Bronchial epithelial cell (primary cell): ENCODE results near the gene OR14J1. TPM values are rescaled to one million over a fixed set of nuclear protein-coding genes. Genes with fewer than 3 reads are reported as not detected.

Experiments used
- DNase-seq: peaks from one replicate; pipeline ENCODE4 v3.0.0-alpha.2; 2010; ENCODE audit warnings: low read depth
- FAIRE-seq: peaks from 2 replicates; lab custom pipeline; 2011; peaks lifted over from hg19 to GRCh38; lab: Jason Lieb, UNC
- H3K27me3 ChIP-seq: 2 replicates; pipeline ENCODE4 v1.5.1; 2011; ENCODE audit warnings: low read length; ENCODE audit not compliant: control insufficient read depth, insufficient read depth
- H3K36me3 ChIP-seq: 2 replicates; pipeline ENCODE4 v1.5.1; 2011; ENCODE audit warnings: low read length; ENCODE audit not compliant: control insufficient read depth, insufficient read depth
- H3K4me3 ChIP-seq: 2 replicates; pipeline ENCODE4 v1.5.1; 2011; ENCODE audit warnings: mild to moderate bottlenecking, low read depth, low read length, control low read depth
- total RNA-seq: library from RNA; depleted of rRNA; stranded (reverse); fragments of >200 nt; gene quantifications from 2 replicates; pipeline ENCODE4 v1.2.1, GENCODE V29; 2014
- TF ChIP-seq, protein P1 (sequence below): IDR thresholded peaks from 2 replicates; pipeline ENCODE4 v1.5.1; 2011; ENCODE audit warnings: mild to moderate bottlenecking, moderate library complexity, low read length, control low read depth, inconsistent platforms; ENCODE audit not compliant: insufficient read depth, severe bottlenecking

Gene OR14J1
- total RNA-seq = not detected in 2 replicates

DNA sequence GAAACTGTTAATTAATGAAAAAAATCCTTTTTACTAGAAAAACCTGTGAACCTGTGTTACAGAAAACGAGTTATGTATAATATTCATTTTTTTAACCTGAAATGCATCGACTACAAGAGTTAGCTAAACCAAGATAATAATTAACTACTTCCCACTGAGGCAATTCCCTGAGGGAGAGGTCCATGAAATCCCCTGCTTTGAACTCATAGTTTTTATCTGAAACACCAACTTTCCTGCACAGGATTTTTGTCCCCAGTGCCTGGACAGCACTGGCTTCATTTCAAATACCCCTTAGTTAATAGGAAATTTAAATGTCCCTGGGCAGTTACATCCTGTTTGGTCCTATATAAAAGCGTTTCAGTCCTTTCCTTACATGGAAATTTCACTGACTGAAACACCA, at the start of gene OR14J1:
TSS of gene OR14J1 (plus strand) at position 386 of the 400 bp plus-strand sequence. CDS start 4,989 bp downstream, outside the sequence.
- FAIRE-seq = no peak
- H3K4me3 ChIP-seq = no peak within 1 kb of the TSS
- no peak for DNase-seq

GRCh38 chr6:29251736-29252135, 49.8 kb upstream of the OR14J1 start:
- Histone ChIP-seq H3K4me3 (no peak overlapping the region), H3K36me3 (no peaks in the 10 kb centered on the region), H3K27me3 (no peaks in the 10 kb centered on the region)
- TF ChIP-seq, protein P1, sequence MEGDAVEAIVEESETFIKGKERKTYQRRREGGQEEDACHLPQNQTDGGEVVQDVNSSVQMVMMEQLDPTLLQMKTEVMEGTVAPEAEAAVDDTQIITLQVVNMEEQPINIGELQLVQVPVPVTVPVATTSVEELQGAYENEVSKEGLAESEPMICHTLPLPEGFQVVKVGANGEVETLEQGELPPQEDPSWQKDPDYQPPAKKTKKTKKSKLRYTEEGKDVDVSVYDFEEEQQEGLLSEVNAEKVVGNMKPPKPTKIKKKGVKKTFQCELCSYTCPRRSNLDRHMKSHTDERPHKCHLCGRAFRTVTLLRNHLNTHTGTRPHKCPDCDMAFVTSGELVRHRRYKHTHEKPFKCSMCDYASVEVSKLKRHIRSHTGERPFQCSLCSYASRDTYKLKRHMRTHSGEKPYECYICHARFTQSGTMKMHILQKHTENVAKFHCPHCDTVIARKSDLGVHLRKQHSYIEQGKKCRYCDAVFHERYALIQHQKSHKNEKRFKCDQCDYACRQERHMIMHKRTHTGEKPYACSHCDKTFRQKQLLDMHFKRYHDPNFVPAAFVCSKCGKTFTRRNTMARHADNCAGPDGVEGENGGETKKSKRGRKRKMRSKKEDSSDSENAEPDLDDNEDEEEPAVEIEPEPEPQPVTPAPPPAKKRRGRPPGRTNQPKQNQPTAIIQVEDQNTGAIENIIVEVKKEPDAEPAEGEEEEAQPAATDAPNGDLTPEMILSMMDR = no peak
- no peak for DNase-seq
- no peak for FAIRE-seq

More for the DNA sequence above, at the start of gene OR14J1:
- no peaks in the 10 kb centered on the region for H3K36me3 ChIP-seq
- no peaks in the 10 kb centered on the region for H3K27me3 ChIP-seq
- TF ChIP-seq, protein P1 = no peak

DNA sequence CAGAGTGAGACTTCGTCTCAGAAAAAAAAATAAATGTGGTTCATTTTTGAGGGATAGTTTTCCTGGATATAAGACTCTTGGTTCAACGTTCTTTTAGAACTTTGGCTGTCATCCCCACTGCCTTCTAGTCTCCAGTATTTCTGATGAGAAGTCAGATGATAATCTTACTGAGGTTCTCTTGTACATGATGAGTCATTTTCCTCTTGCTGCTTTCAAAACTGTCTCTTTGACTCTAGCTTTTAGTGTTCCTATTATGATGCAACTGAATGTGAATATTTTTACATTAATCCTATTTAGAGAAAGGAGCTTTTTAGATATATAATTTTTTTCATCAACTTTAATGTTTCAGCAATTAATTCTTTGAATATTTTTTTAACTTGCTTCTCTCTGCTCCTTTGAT, 46.0 kb upstream of the OR14J1 start:
- Histone ChIP-seq H3K4me3 (no peak overlapping the region), H3K36me3 (no peaks in the 10 kb centered on the region), H3K27me3 (no peaks in the 10 kb centered on the region)
- peak; percentile 2 for DNase-seq
- no peak for FAIRE-seq
- TF ChIP-seq, protein P1 = no peak

DNA sequence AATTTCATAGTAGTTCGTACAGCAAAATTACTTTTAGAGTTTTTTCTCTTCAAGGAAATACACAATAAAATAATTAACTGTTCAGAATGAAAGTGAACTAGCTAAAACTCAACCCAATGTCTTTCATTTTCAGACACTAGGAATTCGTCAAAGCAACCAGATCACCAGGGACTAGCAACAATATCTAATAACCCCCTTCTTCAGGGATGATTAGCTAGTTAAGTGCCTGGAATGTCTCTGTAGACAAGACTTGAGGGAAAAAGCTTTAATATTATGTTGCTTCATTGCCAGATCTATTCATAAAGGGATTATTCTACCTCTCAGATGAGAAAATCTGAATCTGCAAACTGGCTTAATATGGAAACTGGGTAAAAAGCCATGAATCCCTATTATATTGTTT, 41.8 kb upstream of the OR14J1 start:
- TF ChIP-seq, protein P1 = no peak
- no peak for FAIRE-seq
- DNase-seq = no peak
- Histone ChIP-seq H3K36me3 (no peaks in the 10 kb centered on the region), H3K4me3 (no peak overlapping the region), H3K27me3 (no peaks in the 10 kb centered on the region)

- H3K27me3 ChIP-seq = no peaks in the 10 kb centered on the region
- no peaks in the 10 kb centered on the region for H3K36me3 ChIP-seq
- no peak for FAIRE-seq
Measured at GRCh38 chr6:29263001-29263400, 38.5 kb upstream of the OR14J1 start.

More at GRCh38 chr6:29263001-29263400, 38.5 kb upstream of the OR14J1 start:
- DNase-seq = no peak
- H3K4me3 ChIP-seq = no peak overlapping the region
- TF ChIP-seq, protein P1 = no peak
